Measurements from ENCODE around the gene C19orf38. TPM values are rescaled to one million over a fixed set of nuclear protein-coding genes. Genes with fewer than 3 reads are reported as not detected.

C19orf38 gene
- total and polyA plus RNA-seq, 9 of the 15 experiments (the other 6 are each of a cell fraction or from before 2014, with no cell fraction given): 0.14 to 0.18 TPM; not detected in 7

GRCh38 chr19:10892256-10892655, 44.0 kb downstream of the C19orf38 start:
- no peak overlapping the region for H3K27ac ChIP-seq (ENCODE audit: extremely low read depth, low read depth, low read length)
- peaks cover 65% of the 10 kb centered on the region for H3K79me2 ChIP-seq (ENCODE audit: control insufficient read depth, insufficient read depth, low read length)
- ATAC-seq: no peak
- intact Hi-C loops (cut with micrococcal nuclease) (no loop called here), in situ Hi-C loops (cut with MboI) (no loop called here)
- no peaks in the 10 kb centered on the region for H3K9me3 ChIP-seq (replicated peaks; ENCODE audit: control insufficient read depth, insufficient read depth, low read depth, low read length)
- DNase-seq (ENCODE audit: extremely low read depth in 1 of 4, low spot score in 3 of 4): no peak
- H4K20me1 ChIP-seq (replicated peaks; ENCODE audit: control insufficient read depth, insufficient read depth, low read length): peaks cover 12% of the 10 kb centered on the region; the same call in 1 of the 2 replicates
- peak overlapping the region in 1 of 2 experiments; percentile 74; a peak in 2 of 4 replicates for H3K9ac ChIP-seq (ENCODE audit: insufficient read depth in 1 of 2, low read depth in 2 of 2, low read length in 2 of 2)
- no peak overlapping the region for H3K4me2 ChIP-seq (ENCODE audit: insufficient read depth, low read length)
- H3K4me1 ChIP-seq (replicated peaks in 1 of 2; ENCODE audit: control insufficient read depth in 2 of 2, insufficient read depth in 2 of 2, low read length in 2 of 2): peaks cover 3 to 50% of the 10 kb centered on the region in 2 experiments; a peak in 3 of 5 replicates
- BruUV-seq (replicated peaks): no TSS peak
- no peaks in the 10 kb centered on the region for H3K27me3 ChIP-seq (ENCODE audit: control insufficient read depth in 2 of 2, insufficient read depth in 2 of 2, low read length in 2 of 2)
- FAIRE-seq: no peak
- POLR2A ChIA-PET: interaction anchor here (0.5 to 1.3 kb wide), 3 partner anchors 9 to 52 kb away, joined by 3 to 5 read pairs (median 3); no protein-coding TSS in a partner anchor
- H3K36me3 ChIP-seq (ENCODE audit: control insufficient read depth, insufficient read depth, low read length): peaks cover 16% of the 10 kb centered on the region; the same call in 1 of the 3 replicates
- 97% methylated on average over 11 of the region's 13 CpGs for WGBS (ENCODE audit: insufficient coverage, low coverage, missing lambda C conversion rate)
- no peak for TF ChIP-seq PCBP1 (IDR thresholded peaks at IDR 0.05; ENCODE audit: low read depth, low read length, poor library complexity, severe bottlenecking)
- no peak for TF ChIP-seq HOXB6 (CRISPR knock-in tag; IDR thresholded peaks at IDR 0.05; ENCODE audit: borderline replicate concordance)
- TF ChIP-seq MBD1 (CRISPR knock-in tag; IDR thresholded peaks at IDR 0.05): no peak
- no peak for TF ChIP-seq SAP30 (IDR thresholded peaks at IDR 0.05; ENCODE audit: borderline replicate concordance, insufficient read depth, low read depth, low read length, poor library complexity, severe bottlenecking)
- no peak for TF ChIP-seq SRSF3 (IDR thresholded peaks at IDR 0.05; ENCODE audit: insufficient read depth, low read length)
- TF ChIP-seq SMC3 (conservative IDR thresholded peaks at IDR 0.05; ENCODE audit: insufficient read depth, low read depth, low read length): no peak
- no peak for TF ChIP-seq SMARCA5 (IDR thresholded peaks at IDR 0.05)
- no peak for TF ChIP-seq GMEB1 (CRISPR knock-in tag; IDR thresholded peaks at IDR 0.05)
- no peak for TF ChIP-seq EP400 (IDR thresholded peaks at IDR 0.05)
- TF ChIP-seq ZNF609 (CRISPR knock-in tag; IDR thresholded peaks at IDR 0.05; ENCODE audit: borderline replicate concordance): no peak
- TF ChIP-seq WHSC1 (IDR thresholded peaks at IDR 0.05; ENCODE audit: low read length): no peak
- H3K4me3 ChIP-seq: no peak overlapping the region
- peaks cover 6% of the 10 kb centered on the region for H3K9me1 ChIP-seq (ENCODE audit: control insufficient read depth, insufficient read depth, low read length)
- CTCF ChIA-PET (ENCODE audit: low intra/inter-chr PET ratio): no interaction called here
- no peak overlapping the region for H2AFZ ChIP-seq (ENCODE audit: low read depth, low read length)

Data from K562 (cell line).